OCI-M2 (cell line): ENCODE results near the gene PTDSS2.
A peak's percentile ranks its signal among the peaks of the same experiment; 100 is the strongest.
"Not testable (repeated sequence)": the region's sequence is repeated elsewhere in the genome, so short reads cannot be mapped to it uniquely, and the experiment has no call there.

Experiments
- DNase-seq: peaks from one replicate; lab custom pipeline; 2025; ENCODE audit not compliant: unreplicated experiment; lab: John Stamatoyannopoulos, UW

Gene PTDSS2

GRCh38 chr11:504053-504993 lies 54.2 kb downstream of the PTDSS2 start:
- DNase-seq = no peak

GRCh38 chr11:504994-505344 lies 54.9 kb downstream of the PTDSS2 start:
- DNase-seq = no peak

- DNase-seq = peak; percentile 75
Measured at GRCh38 chr11:506238-506994, 56.3 kb downstream of the PTDSS2 start.

- peak; percentile 60 for DNase-seq
Measured at GRCh38 chr11:506995-507726, 57.1 kb downstream of the PTDSS2 start, which contains the start of gene RNH1. Gene RNH1, minus strand, starts transcription at chr11:507242. Its CDS starts 5,080 bp downstream, at chr11:502162.

GRCh38 chr11:507727-508515 lies 57.8 kb downstream of the PTDSS2 start:
- no peak for DNase-seq

- DNase-seq = no peak
Measured at GRCh38 chr11:508956-509355, 58.9 kb downstream of the PTDSS2 start.

- DNase-seq = no peak
Measured at GRCh38 chr11:512761-513595, 62.9 kb downstream of the PTDSS2 start.

- no peak for DNase-seq
Measured at GRCh38 chr11:514606-515005, 64.5 kb downstream of the PTDSS2 start.

GRCh38 chr11:515131-515530 lies 65.1 kb downstream of the PTDSS2 start:
- DNase-seq = no peak

GRCh38 chr11:516400-516799 lies 66.3 kb downstream of the PTDSS2 start:
- no peak for DNase-seq

- not testable (repeated sequence) for DNase-seq
Measured at GRCh38 chr11:516918-517685, 67.0 kb downstream of the PTDSS2 start.

GRCh38 chr11:518463-519202 lies 68.6 kb downstream of the PTDSS2 start:
- no peak for DNase-seq

- DNase-seq = no peak
Measured at GRCh38 chr11:520428-521176, 70.5 kb downstream of the PTDSS2 start.

- DNase-seq = no peak
Measured at GRCh38 chr11:521177-521688, 71.2 kb downstream of the PTDSS2 start.

- no peak for DNase-seq
Measured at GRCh38 chr11:526192-526591, 76.1 kb downstream of the PTDSS2 start.

- no peak for DNase-seq
Measured at GRCh38 chr11:528166-528814, 78.2 kb downstream of the PTDSS2 start.
